ENCODE data around the gene HSH2D. TPM values are rescaled to one million over a fixed set of nuclear protein-coding genes. Genes with fewer than 3 reads are reported as not detected.

HSH2D gene
- total RNA-seq, 1 donor, result not detected

GRCh38 chr19:16133818-16134217 is 9.7 kb upstream of the HSH2D start:
- H3K4me3 ChIP-seq (ENCODE audit: low read depth, low read length), result no peak overlapping the region
- DNase-seq (ENCODE audit: low read depth), result no peak
- no peak for TF ChIP-seq CTCF (IDR thresholded peaks at IDR 0.05; ENCODE audit: insufficient read depth, low read depth, low read length)

DNA sequence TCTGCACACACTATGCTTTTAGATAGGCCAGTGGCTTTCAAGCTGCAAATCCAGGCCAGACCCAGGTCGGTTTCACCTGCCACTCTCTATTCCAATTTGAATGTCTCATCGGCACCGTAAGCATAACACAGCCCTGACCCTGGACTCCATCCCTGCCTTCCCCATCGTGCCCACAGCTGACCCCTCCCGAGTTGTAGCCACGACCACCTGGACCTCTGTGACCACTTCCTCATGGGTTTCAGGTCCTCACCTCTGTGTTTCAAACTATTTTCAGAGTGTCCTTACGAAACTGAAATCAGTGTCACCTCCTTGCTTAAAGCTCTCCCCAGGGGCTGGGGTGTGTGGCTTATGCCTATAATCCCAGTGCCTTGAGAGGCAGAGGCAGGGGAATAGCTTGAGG is 9.0 kb upstream of the HSH2D start:
- no peak for DNase-seq (ENCODE audit: low read depth)

DNA sequence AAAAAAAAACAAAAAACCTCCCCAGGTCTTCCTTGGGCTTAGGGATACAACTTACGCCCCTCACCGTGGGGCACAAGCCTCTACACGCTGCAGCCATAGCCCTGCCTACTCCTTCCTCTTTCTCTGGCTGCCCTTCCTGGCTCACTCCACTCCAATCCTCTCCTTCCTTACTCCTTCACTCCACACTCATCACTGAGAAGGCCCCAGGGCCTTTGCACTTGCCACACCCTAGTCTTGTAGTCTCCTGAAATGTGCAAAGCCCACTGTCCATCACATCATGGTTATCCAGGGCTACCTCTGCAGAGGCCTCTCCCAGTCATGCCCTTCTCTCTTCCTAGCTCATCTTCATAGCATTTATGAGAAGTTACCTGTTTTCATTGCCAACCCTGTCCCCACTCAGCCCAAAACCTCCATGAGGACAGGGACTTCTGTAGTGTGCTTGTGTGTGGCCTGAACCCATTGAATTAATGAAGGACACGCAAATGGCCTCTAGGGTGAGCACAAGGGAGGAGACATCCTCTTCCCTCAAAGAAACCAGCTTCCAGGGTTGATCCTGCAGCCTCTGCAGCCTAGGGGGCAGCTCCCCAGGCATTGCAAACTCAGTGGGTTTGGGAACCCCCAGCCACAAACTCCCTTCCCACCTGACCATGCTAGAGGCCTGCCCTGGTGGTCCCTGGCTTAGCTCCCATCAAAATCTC is 7.9 kb upstream of the HSH2D start:
- TF ChIP-seq CTCF (IDR thresholded peaks at IDR 0.05; ENCODE audit: insufficient read depth, low read depth, low read length), result no peak
- DNase-seq (ENCODE audit: low read depth), result no peak
- H3K4me3 ChIP-seq (ENCODE audit: low read depth, low read length), result no peak overlapping the region

More for the DNA sequence above, 9.0 kb upstream of the HSH2D start:
- no peak for TF ChIP-seq CTCF (IDR thresholded peaks at IDR 0.05; ENCODE audit: insufficient read depth, low read depth, low read length)
- no peak overlapping the region for H3K4me3 ChIP-seq (ENCODE audit: low read depth, low read length)

DNA sequence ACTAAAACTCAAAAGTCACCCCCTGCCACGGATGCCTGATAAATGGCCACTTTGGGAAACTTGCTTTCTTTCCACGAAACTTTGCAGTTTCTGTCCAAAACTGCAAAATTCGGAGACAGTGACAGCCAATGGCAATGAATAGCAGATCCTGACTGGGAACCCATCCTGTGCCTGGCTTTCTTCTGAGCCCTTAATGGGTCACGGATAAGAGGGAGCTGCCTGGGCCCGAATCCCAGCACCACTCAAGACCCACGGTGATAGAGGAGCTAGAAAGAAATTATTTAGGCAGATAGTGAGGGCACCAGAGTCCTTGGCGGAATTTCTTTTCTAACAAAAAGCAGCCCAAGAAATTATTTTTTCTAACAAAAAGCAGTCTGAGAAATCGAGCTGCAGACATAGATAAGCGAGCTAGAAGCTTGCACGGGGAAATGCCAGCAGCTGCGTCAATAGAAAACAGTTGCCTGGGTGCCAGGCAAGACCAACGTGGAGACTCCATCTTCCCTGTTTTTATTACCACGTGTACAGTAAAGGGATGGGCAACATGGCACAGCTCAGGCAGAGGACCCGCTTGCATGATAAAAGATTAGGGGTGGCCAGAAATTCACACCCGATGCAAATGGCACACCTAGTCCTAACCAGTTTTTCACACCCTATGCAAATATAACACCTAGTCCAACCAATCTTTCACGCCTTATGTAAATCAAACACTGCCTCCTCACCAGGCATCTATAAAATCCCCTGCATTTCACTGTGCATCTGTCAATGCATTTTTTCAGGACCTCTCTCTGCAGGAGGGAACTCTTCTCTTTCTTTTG is 7.1 kb upstream of the HSH2D start:
- no peak for TF ChIP-seq CTCF (IDR thresholded peaks at IDR 0.05; ENCODE audit: insufficient read depth, low read depth, low read length)
- H3K4me3 ChIP-seq (ENCODE audit: low read depth, low read length), result no peak overlapping the region
- no peak for DNase-seq (ENCODE audit: low read depth)

- H3K4me3 ChIP-seq (ENCODE audit: low read depth, low read length), result no peak overlapping the region
- no peak for DNase-seq (ENCODE audit: low read depth)
- TF ChIP-seq CTCF (IDR thresholded peaks at IDR 0.05; ENCODE audit: insufficient read depth, low read depth, low read length), result no peak
Measured at GRCh38 chr19:16139752-16140151, 3.7 kb upstream of the HSH2D start.

DNA sequence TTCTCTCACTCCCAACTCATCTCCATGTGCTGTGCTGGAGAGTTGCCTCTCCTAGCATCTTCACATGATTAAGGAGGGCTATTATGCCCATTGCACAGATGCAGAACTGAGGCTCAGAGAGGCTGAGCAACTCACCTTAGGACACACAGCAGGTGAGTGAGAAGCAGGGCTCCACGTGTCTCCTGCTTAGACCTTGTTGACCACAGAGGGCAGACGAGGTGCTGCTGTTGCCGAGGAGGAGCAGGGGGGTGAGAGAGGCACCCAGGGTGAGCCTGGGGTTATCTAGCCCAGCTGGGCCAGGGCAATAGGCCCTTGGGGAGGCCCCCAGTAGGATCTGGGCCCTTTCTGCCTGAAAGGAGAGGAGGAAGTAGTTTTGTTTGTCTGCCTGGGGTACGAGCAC is 2.4 kb upstream of the HSH2D start:
- no peak overlapping the region for H3K4me3 ChIP-seq (ENCODE audit: low read depth, low read length)
- no peak for DNase-seq (ENCODE audit: low read depth)
- no peak for TF ChIP-seq CTCF (IDR thresholded peaks at IDR 0.05; ENCODE audit: insufficient read depth, low read depth, low read length)
